ENCODE results near the gene NDUFS2.
A peak's percentile ranks its signal among the peaks of the same experiment; 100 is the strongest.
"Not testable (repeated sequence)": the region's sequence is repeated elsewhere in the genome, so short reads cannot be mapped to it uniquely, and the experiment has no call there.

The NDUFS2 gene

DNA sequence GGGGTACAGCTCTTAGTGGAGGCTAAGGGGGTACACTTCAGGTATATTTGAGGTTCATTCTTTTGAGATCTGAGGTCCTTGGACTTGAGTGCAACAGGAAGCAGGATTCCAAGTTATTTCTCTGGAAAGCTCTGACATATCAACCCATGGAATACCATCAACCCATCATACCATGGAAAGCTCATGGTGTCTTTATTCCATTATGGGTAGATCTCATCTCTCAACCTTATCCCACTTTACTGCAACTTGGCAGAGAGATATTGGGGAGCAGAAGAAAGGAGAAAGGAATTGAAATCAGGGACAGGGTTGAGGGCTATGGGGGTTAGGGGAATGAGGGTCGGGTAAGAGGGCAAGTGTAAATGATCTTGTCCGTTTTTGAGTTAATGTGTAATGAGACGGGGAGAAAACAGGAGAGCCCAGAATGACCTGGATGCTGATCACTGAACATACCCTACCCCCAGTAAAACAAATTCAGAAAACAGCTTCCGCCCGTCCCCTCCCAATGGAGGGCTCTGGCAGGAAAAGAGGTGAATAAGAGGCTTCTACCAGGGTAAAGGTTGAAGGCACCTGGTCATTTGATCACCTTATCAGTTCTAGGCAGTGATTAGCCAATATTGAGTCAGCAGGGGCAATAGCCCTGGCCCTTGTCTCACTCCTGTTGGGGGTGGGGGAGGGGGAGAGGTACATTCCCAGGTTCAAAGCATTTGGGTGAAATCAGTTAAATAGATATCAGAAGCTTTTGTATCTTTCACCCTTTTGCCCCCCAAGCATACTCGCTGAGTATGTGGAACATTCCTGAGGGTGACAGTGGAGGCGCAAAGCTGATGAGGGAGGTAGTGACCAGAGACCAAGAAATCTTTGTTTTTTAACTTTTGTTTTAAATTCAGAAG lies 21.9 kb downstream of the NDUFS2 start:
- 90% methylated on average over 7 of the region's 7 CpGs for WGBS
- H3K27me3 ChIP-seq (ENCODE audit: insufficient read depth, low read length) = no peaks in the 10 kb centered on the region
- no peak overlapping the region for H3K27ac ChIP-seq (ENCODE audit: low read depth, low read length)
- H3K9ac ChIP-seq (ENCODE audit: low read depth, low read length) = no peak overlapping the region
- H3K9me3 ChIP-seq (ENCODE audit: insufficient read depth, low read depth, low read length) = no peaks in the 10 kb centered on the region
- peaks cover 18% of the 10 kb centered on the region for H3K4me1 ChIP-seq (ENCODE audit: insufficient read depth, low read length)
- H3K4me3 ChIP-seq (ENCODE audit: low read length) = no peak overlapping the region
- peaks cover 12% of the 10 kb centered on the region for H3K36me3 ChIP-seq (ENCODE audit: insufficient read depth, low read length)

DNA sequence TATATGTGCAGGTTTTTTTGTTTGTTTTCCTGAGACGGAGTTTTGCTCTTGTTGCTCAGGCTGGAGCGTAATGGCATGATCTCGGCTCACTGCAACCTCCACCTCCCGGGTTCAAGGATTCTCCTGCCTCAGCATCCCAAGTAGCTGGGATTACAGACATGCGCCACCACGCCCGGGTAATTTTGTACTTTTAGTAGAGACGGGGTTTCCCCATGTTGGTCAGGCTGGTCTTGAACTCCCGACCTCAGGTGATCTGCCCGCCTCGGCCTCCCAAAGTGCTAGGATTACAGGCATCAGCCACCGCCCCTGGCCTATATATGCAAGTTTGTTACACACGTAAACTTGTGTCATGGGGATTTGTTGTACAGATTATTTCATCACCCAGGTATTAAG lies 22.5 kb downstream of the NDUFS2 start:
- not testable (repeated sequence) for H3K9me3 ChIP-seq (ENCODE audit: insufficient read depth, low read depth, low read length); H3K4me3 ChIP-seq (ENCODE audit: low read length); H3K27me3 ChIP-seq (ENCODE audit: insufficient read depth, low read length); H3K9ac ChIP-seq (ENCODE audit: low read depth, low read length); H3K27ac ChIP-seq (ENCODE audit: low read depth, low read length)
- 96% methylated on average over 13 of the region's 13 CpGs for WGBS
- peaks cover 18% of the 10 kb centered on the region for H3K4me1 ChIP-seq (ENCODE audit: insufficient read depth, low read length)
- peaks cover 16% of the 10 kb centered on the region for H3K36me3 ChIP-seq (ENCODE audit: insufficient read depth, low read length)

DNA sequence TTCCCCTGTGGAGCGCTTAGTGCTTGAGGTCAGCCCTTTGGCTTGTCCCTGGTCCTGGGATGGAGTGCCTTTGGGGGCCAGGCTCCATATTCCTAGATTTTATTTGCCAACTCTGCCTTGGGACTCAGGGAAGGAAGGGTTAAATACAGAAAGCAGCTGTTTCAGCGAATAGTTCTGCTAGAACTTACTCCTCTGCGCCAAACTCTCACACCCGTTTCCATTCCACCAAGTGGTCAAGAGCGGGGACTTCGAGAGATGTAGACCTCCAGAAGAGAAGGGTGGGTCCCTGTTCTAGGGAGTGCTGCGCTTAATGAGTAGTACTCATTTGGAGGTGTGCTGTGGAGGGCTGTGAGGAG lies 23.0 kb downstream of the NDUFS2 start:
- H3K36me3 ChIP-seq (ENCODE audit: insufficient read depth, low read length) = peaks cover 18% of the 10 kb centered on the region
- H3K4me1 ChIP-seq (ENCODE audit: insufficient read depth, low read length) = peaks cover 18% of the 10 kb centered on the region
- no peaks in the 10 kb centered on the region for H3K9me3 ChIP-seq (ENCODE audit: insufficient read depth, low read depth, low read length)
- no peak overlapping the region; the same call in 1 of the 2 replicates for H3K4me3 ChIP-seq (ENCODE audit: low read length)
- no peak overlapping the region for H3K9ac ChIP-seq (ENCODE audit: low read depth, low read length)
- H3K27me3 ChIP-seq (ENCODE audit: insufficient read depth, low read length) = no peaks in the 10 kb centered on the region
- WGBS = 90% methylated on average over 7 of the region's 7 CpGs
- peak overlapping the region; percentile 10; the same call in 1 of the 2 replicates for H3K27ac ChIP-seq (ENCODE audit: low read depth, low read length)

DNA sequence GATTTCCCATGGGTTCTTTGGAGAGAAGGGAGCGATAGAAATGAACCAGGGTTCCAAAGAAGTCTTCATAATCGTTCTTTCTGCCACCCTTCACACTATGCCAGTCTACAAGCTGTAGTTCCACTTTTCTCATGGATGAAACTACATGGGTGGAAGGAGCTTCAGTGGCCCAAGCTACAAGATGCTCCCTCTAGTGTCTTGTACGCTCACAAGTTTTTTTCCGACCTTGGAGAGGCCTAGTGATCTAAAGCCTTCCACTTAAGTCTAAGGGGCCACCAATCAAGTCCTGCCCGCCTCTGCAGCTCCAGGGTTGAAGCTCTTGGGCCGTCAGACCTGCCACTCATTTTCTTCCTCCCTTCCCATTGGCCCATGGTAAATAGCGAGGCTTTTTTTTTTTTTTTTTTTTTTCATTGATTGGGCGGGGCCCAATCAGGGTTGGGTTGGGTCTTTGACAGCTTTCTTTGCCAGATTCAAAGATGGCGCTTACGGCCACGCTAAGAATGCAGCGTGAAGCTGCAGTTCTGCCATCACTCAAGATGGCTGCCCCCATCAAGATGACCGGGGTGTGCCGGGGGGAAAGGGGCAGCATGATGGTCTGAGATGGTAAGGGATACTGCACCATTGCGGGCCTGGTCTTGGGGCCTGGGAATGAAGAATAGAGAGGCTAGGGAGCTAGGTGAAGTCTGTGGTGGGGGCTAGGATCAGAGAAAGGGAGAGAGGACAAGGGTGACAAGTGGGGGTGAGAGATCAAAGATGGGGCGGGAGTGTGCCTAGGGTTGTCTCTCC lies 23.6 kb downstream of the NDUFS2 start, which contains the start of gene TOMM40L:
TSS of gene TOMM40L (plus strand) at position 527 of the 786 bp plus-strand sequence. CDS start 430 bp downstream, outside the sequence.
- 6% methylated on average over 14 of the region's 16 CpGs for WGBS
- peak within 1 kb of the TSS; percentile 10; the same call in 1 of the 2 replicates for H3K27ac ChIP-seq (ENCODE audit: low read depth, low read length)
- H3K9ac ChIP-seq (ENCODE audit: low read depth, low read length) = peak within 1 kb of the TSS; percentile 65; the same call in 1 of the 2 replicates
- H3K4me1 ChIP-seq (ENCODE audit: insufficient read depth, low read length) = peaks cover 18% of the 10 kb centered on the region
- no peaks in the 10 kb centered on the region for H3K27me3 ChIP-seq (ENCODE audit: insufficient read depth, low read length)
- H3K36me3 ChIP-seq (ENCODE audit: insufficient read depth, low read length) = peaks cover 23% of the 10 kb centered on the region
- no peaks in the 10 kb centered on the region for H3K9me3 ChIP-seq (ENCODE audit: insufficient read depth, low read depth, low read length)
- H3K4me3 ChIP-seq (ENCODE audit: low read length) = peak within 1 kb of the TSS; percentile 85

DNA sequence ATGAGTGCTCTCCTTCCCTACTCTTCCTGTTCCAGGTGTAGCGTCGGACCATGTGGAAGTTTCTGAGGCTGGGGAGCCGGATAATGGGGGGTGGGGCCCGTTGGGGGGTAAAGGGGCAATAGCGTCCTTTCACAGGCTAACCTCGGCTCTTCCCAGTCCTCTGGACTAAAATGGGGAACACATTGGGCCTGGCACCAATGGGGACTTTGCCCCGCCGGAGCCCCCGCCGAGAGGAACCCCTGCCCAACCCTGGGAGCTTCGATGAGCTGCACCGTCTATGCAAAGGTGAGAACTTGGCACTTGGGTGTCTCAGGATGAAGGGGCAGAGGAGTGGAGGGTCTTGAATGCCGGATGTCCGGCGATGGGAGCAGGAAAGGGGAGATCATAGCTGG lies 24.1 kb downstream of the NDUFS2 start:
- Histone ChIP-seq H3K27ac (ENCODE audit: low read depth, low read length) (no peak overlapping the region), H3K9ac (ENCODE audit: low read depth, low read length) (peak overlapping the region; percentile 65; the same call in 1 of the 2 replicates), H3K4me1 (ENCODE audit: insufficient read depth, low read length) (peaks cover 18% of the 10 kb centered on the region), H3K4me3 (ENCODE audit: low read length) (peak overlapping the region; percentile 85), H3K27me3 (ENCODE audit: insufficient read depth, low read length) (no peaks in the 10 kb centered on the region), H3K9me3 (ENCODE audit: insufficient read depth, low read depth, low read length) (no peaks in the 10 kb centered on the region), H3K36me3 (ENCODE audit: insufficient read depth, low read length) (peaks cover 23% of the 10 kb centered on the region)
- WGBS = 12% methylated on average over 14 of the region's 15 CpGs

DNA sequence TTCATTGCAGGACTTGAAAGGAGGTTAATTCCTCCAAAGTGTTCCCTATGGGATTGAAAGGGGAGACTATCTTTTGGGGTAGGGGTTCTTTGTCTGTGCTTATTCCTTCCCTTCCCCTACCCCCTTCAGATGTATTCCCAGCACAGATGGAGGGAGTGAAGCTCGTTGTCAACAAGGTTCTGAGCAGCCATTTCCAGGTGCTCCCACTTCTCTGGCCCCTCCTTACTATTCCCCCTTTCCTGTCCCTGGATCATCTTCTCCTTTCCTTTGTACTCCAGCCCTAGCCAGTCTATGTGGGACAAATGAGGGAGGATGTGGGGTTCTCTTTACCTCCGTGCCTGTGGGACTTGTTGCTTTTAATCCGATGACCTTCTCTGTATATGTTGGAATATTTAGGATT lies 24.6 kb downstream of the NDUFS2 start:
- WGBS = 76% methylated on average over 3 of the region's 3 CpGs
- Histone ChIP-seq H3K9me3 (ENCODE audit: insufficient read depth, low read depth, low read length) (no peaks in the 10 kb centered on the region), H3K36me3 (ENCODE audit: insufficient read depth, low read length) (peaks cover 23% of the 10 kb centered on the region), H3K9ac (ENCODE audit: low read depth, low read length) (peak overlapping the region; percentile 65; the same call in 1 of the 2 replicates), H3K27ac (ENCODE audit: low read depth, low read length) (no peak overlapping the region), H3K27me3 (ENCODE audit: insufficient read depth, low read length) (no peaks in the 10 kb centered on the region), H3K4me1 (ENCODE audit: insufficient read depth, low read length) (peaks cover 18% of the 10 kb centered on the region), H3K4me3 (ENCODE audit: low read length) (peak overlapping the region; percentile 85)

DNA sequence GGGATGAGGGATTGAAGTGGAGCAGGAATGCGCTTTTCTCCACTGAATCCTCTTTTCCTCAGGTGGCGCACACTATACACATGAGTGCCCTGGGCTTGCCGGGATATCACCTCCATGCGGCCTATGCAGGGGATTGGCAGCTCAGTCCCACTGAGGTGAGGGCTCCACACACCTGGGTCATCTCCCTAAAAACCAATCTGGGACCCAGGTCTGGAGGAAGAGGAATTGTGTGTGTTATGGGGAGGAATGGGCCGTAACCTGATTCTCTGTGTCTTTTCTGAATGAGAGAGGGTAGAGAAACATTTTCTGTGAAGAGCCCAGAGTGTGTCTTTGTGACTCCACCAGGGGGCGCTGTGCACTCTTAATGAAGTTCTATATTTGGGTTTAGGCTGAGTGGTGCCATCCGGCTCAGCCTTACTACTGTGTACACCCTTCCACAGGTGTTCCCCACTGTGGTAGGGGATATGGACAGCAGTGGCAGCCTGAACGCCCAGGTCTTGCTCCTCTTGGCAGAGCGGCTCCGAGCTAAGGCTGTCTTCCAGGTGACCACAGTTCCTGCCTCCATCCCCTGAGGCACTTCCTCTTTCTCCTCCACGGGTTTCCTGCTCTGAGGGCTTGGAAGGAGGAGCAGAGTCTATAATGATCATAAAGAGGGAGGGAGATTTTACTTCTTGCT lies 25.2 kb downstream of the NDUFS2 start:
- no peak overlapping the region for H3K27ac ChIP-seq (ENCODE audit: low read depth, low read length)
- WGBS = 58% methylated on average over 10 of the region's 11 CpGs
- H3K9me3 ChIP-seq (ENCODE audit: insufficient read depth, low read depth, low read length) = no peaks in the 10 kb centered on the region
- H3K27me3 ChIP-seq (ENCODE audit: insufficient read depth, low read length) = no peaks in the 10 kb centered on the region
- peaks cover 18% of the 10 kb centered on the region for H3K4me1 ChIP-seq (ENCODE audit: insufficient read depth, low read length)
- peak overlapping the region; percentile 85 for H3K4me3 ChIP-seq (ENCODE audit: low read length)
- H3K36me3 ChIP-seq (ENCODE audit: insufficient read depth, low read length) = peaks cover 23% of the 10 kb centered on the region
- H3K9ac ChIP-seq (ENCODE audit: low read depth, low read length) = peak overlapping the region; percentile 65; the same call in 1 of the 2 replicates

DNA sequence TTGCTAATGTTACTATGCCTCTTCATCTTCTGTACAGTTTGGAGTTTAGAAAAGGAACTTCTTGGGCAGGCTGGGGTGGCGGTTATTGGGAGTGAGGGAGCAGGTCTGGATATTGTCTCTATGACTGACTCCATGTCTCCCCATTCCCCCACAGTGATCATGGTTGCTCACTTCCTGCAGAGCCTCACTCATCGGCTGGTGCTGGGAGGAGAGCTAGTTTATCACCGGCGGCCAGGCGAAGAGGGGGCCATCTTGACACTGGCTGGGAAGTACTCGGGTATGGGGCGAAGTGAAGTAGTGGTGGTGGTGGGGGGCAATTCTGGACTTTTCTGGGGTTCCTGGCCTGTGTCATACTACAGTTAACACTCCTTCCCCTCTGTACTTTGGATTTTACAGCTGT lies 25.9 kb downstream of the NDUFS2 start:
- H3K4me1 ChIP-seq (ENCODE audit: insufficient read depth, low read length) = peaks cover 18% of the 10 kb centered on the region
- no peaks in the 10 kb centered on the region for H3K9me3 ChIP-seq (ENCODE audit: insufficient read depth, low read depth, low read length)
- no peak overlapping the region for H3K4me3 ChIP-seq (ENCODE audit: low read length)
- H3K27me3 ChIP-seq (ENCODE audit: insufficient read depth, low read length) = no peaks in the 10 kb centered on the region
- H3K27ac ChIP-seq (ENCODE audit: low read depth, low read length) = no peak overlapping the region
- H3K36me3 ChIP-seq (ENCODE audit: insufficient read depth, low read length) = peaks cover 23% of the 10 kb centered on the region
- no peak overlapping the region for H3K9ac ChIP-seq (ENCODE audit: low read depth, low read length)
- WGBS = 98% methylated on average over 7 of the region's 7 CpGs

DNA sequence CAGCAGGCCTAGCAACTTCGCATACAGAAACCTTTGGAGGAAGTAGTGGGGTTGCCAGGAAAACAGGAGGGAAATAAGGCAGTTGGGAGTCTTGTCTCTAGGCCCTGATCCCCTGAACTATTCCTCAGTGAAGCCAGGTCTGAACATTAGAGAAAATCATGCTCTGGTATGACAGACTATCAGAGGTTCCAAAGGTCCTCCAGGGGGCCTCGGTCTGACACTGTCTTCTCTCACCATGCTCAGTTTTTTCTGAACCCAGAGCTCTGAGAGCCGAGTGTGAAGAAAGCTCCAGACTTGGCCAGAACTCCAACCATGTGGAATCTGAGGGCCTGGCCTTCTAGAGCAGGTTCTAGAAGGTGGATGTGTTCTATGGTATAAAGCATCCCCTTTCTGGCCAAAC lies 27.7 kb downstream of the NDUFS2 start:
- H3K27ac ChIP-seq (ENCODE audit: low read depth, low read length) = no peak overlapping the region
- H3K36me3 ChIP-seq (ENCODE audit: insufficient read depth, low read length) = peaks cover 23% of the 10 kb centered on the region
- WGBS = 90% methylated on average over 3 of the region's 3 CpGs
- H3K9ac ChIP-seq (ENCODE audit: low read depth, low read length) = no peak overlapping the region
- H3K27me3 ChIP-seq (ENCODE audit: insufficient read depth, low read length) = no peaks in the 10 kb centered on the region
- no peak overlapping the region for H3K4me3 ChIP-seq (ENCODE audit: low read length)
- H3K9me3 ChIP-seq (ENCODE audit: insufficient read depth, low read depth, low read length) = no peaks in the 10 kb centered on the region
- peaks cover 18% of the 10 kb centered on the region for H3K4me1 ChIP-seq (ENCODE audit: insufficient read depth, low read length)

DNA sequence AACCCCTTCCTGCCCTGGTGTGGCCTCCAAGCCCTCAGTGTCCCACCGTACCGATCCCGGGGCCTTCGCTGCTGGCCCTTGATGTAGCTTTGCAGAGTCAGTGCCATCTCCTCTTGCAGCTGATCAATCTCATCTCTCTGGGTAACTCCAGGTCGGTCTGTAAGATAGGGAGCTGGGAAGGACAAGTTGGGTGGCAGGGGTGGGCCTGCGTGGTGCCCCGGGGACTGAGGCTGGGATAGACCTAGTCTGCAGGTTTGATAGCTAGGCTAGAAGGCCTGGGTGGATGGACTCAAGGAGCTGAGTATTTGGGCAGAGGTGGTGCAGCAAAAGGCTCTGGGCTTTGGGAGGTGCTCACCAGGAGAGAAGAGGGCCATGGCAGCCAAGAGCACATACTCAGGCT lies 28.6 kb downstream of the NDUFS2 start:
- Histone ChIP-seq H3K27me3 (ENCODE audit: insufficient read depth, low read length) (no peaks in the 10 kb centered on the region), H3K4me1 (ENCODE audit: insufficient read depth, low read length) (peaks cover 13% of the 10 kb centered on the region), H3K36me3 (ENCODE audit: insufficient read depth, low read length) (peaks cover 23% of the 10 kb centered on the region), H3K27ac (ENCODE audit: low read depth, low read length) (no peak overlapping the region), H3K9ac (ENCODE audit: low read depth, low read length) (no peak overlapping the region), H3K4me3 (ENCODE audit: low read length) (no peak overlapping the region), H3K9me3 (ENCODE audit: insufficient read depth, low read depth, low read length) (no peaks in the 10 kb centered on the region)
- WGBS = 95% methylated on average over 7 of the region's 7 CpGs

DNA sequence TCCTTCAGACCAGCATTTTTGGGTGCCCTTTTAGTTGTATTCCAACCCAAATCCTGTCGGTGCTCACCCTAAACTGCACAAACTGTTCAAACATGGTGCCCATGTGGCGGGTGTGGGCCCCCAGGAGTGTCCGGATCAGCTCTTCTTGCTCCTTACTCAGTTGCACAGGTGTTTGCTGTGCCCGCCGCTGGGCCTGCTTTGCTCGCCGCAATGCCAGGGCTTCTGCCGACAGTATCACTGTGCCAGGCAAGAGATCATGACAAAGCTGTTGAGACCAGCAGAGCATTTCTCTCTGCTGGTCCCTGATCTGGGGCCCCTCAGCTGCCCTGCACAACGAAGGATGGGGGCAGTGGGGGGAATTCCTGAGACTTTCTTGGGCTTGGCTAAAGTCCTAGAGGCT lies 30.9 kb downstream of the NDUFS2 start:
- H3K27ac ChIP-seq (ENCODE audit: low read depth, low read length) = no peak overlapping the region
- peaks cover 20% of the 10 kb centered on the region for H3K36me3 ChIP-seq (ENCODE audit: insufficient read depth, low read length)
- no peak overlapping the region for H3K4me3 ChIP-seq (ENCODE audit: low read length)
- no peaks in the 10 kb centered on the region for H3K4me1 ChIP-seq (ENCODE audit: insufficient read depth, low read length)
- no peaks in the 10 kb centered on the region for H3K9me3 ChIP-seq (ENCODE audit: insufficient read depth, low read depth, low read length)
- H3K9ac ChIP-seq (ENCODE audit: low read depth, low read length) = no peak overlapping the region
- 87% methylated on average over 9 of the region's 9 CpGs for WGBS
- no peaks in the 10 kb centered on the region for H3K27me3 ChIP-seq (ENCODE audit: insufficient read depth, low read length)

Measured in HUES64 (cell line).